ENCODE measurements around the gene HOXC6. TPM values are rescaled to one million over a fixed set of nuclear protein-coding genes. Genes with fewer than 3 reads are reported as not detected.

Gene HOXC6
- total RNA-seq, 1 donor from 2014 or later: not detected

GRCh38 chr12:54025499-54026405, 2.5 kb upstream of the HOXC6 start:
- DNase-seq: no peak
- peaks cover 13% of the 10 kb centered on the region for H3K4me1 ChIP-seq
- H3K4me3 ChIP-seq: no peak overlapping the region
- H3K9me3 ChIP-seq (replicated peaks): no peaks in the 10 kb centered on the region
- no peaks in the 10 kb centered on the region for H3K36me3 ChIP-seq
- H3K27ac ChIP-seq (replicated peaks): no peak overlapping the region
- intact Hi-C loops (cut with micrococcal nuclease): no loop called here
- TF ChIP-seq CTCF (IDR thresholded peaks at IDR 0.05; ENCODE audit: borderline replicate concordance): no peak
- peaks cover 100% of the 10 kb centered on the region for H3K27me3 ChIP-seq (ENCODE audit: low read depth)

GRCh38 chr12:54026640-54027441, 1.4 kb upstream of the HOXC6 start:
- no peak for DNase-seq
- Histone ChIP-seq H3K27ac (replicated peaks) (no peak overlapping the region), H3K4me1 (peaks cover 20% of the 10 kb centered on the region), H3K27me3 (ENCODE audit: low read depth) (peaks cover 100% of the 10 kb centered on the region), H3K36me3 (no peaks in the 10 kb centered on the region), H3K4me3 (no peak overlapping the region), H3K9me3 (replicated peaks) (no peaks in the 10 kb centered on the region)
- no peak for TF ChIP-seq CTCF (IDR thresholded peaks at IDR 0.05; ENCODE audit: borderline replicate concordance)
- intact Hi-C loops (cut with micrococcal nuclease): no loop called here

GRCh38 chr12:54027442-54027786, 826 bp upstream of the HOXC6 start:
- TF ChIP-seq CTCF (IDR thresholded peaks at IDR 0.05; ENCODE audit: borderline replicate concordance): no peak
- Histone ChIP-seq H3K9me3 (replicated peaks) (peaks cover under 1% of the 10 kb centered on the region), H3K36me3 (no peaks in the 10 kb centered on the region), H3K27ac (replicated peaks) (no peak overlapping the region), H3K4me1 (peaks cover 20% of the 10 kb centered on the region), H3K27me3 (ENCODE audit: low read depth) (peaks cover 100% of the 10 kb centered on the region), H3K4me3 (no peak overlapping the region)
- intact Hi-C loops (cut with micrococcal nuclease): no loop called here
- DNase-seq: no peak

- H3K27me3 ChIP-seq (ENCODE audit: low read depth): peaks cover 100% of the 10 kb centered on the region
- no peak for TF ChIP-seq CTCF (IDR thresholded peaks at IDR 0.05; ENCODE audit: borderline replicate concordance)
- intact Hi-C loops (cut with micrococcal nuclease): no loop called here
- H3K36me3 ChIP-seq: no peaks in the 10 kb centered on the region
- no peak overlapping the region for H3K4me3 ChIP-seq
- DNase-seq: no peak
- H3K4me1 ChIP-seq: peaks cover 38% of the 10 kb centered on the region
- peaks cover 4% of the 10 kb centered on the region for H3K9me3 ChIP-seq (replicated peaks)
- H3K27ac ChIP-seq (replicated peaks): no peak overlapping the region
Measured at GRCh38 chr12:54029529-54030441, 1.5 kb downstream of the HOXC6 start.

GRCh38 chr12:54030442-54030801, 2.2 kb downstream of the HOXC6 start:
- no peak overlapping the region for H3K27ac ChIP-seq (replicated peaks)
- no peak overlapping the region for H3K4me3 ChIP-seq
- H3K9me3 ChIP-seq (replicated peaks): peaks cover 4% of the 10 kb centered on the region
- H3K27me3 ChIP-seq (ENCODE audit: low read depth): peaks cover 100% of the 10 kb centered on the region
- H3K4me1 ChIP-seq: peaks cover 38% of the 10 kb centered on the region
- no peak for DNase-seq
- no peaks in the 10 kb centered on the region for H3K36me3 ChIP-seq
- intact Hi-C loops (cut with micrococcal nuclease): no loop called here
- TF ChIP-seq CTCF (IDR thresholded peaks at IDR 0.05; ENCODE audit: borderline replicate concordance): no peak

All from left ventricle myocardium inferior (tissue), 1 donor.